H1 (cell line): ENCODE measurements around the gene WASHC4. TPM values are rescaled to one million over a fixed set of nuclear protein-coding genes. Genes with fewer than 3 reads are reported as not detected.
"Not testable (repeated sequence)": the region's sequence is repeated elsewhere in the genome, so short reads cannot be mapped to it uniquely, and the experiment has no call there.

Experiments used
- CTCF ChIA-PET: fragments of 300-600 bp; sonication (Branson Sonifier 250); formaldehyde crosslinking; loops from one replicate; lab custom pipeline; 2021; ENCODE audit not compliant: partially characterized antibody; lab: Charles Lee
- POLR2A ChIA-PET: fragments of 300-600 bp; sonication (Branson Sonifier 250); formaldehyde crosslinking; loops from one replicate; lab custom pipeline; 2021; ENCODE audit warnings: inconsistent platforms; ENCODE audit not compliant: partially characterized antibody; lab: Charles Lee
- DNase-seq, 2 experiments: peaks; one replicate each; pipeline versions ENCODE4 v3.0.0 to v3.0.0-alpha.2; 2010 to 2022; ENCODE audit warnings: low spot score in 2 of 2, low read depth in 1 of 2, mixed read lengths in 1 of 2
- FAIRE-seq: peaks from 2 replicates; lab custom pipeline; 2011; peaks lifted over from hg19 to GRCh38; lab: Jason Lieb, UNC
- H2AFZ ChIP-seq: 2 replicates; pipeline ENCODE4 v1.8.1; 2012; ENCODE audit warnings: low read length, inconsistent platforms
- H2AK5ac ChIP-seq: 2 replicates; pipeline ENCODE4 v1.6.1; 2013; ENCODE audit warnings: low read depth, low read length
- H2BK120ac ChIP-seq: replicated peaks from 2 replicates; pipeline ENCODE3; 2013; ENCODE audit warnings: low read depth, low read length, inconsistent platforms
- H2BK12ac ChIP-seq: 2 replicates; pipeline ENCODE4 v1.6.1; 2013; ENCODE audit warnings: low read depth, low read length
- H2BK15ac ChIP-seq: 2 replicates; pipeline ENCODE4 v1.6.1; 2013; ENCODE audit warnings: low read length
- H2BK20ac ChIP-seq: 2 replicates; pipeline ENCODE4 v1.6.1; 2013; ENCODE audit warnings: low read length
- H2BK5ac ChIP-seq: 2 replicates; pipeline ENCODE4 v1.6.1; 2013; ENCODE audit warnings: low read depth, low read length
- H3K14ac ChIP-seq: 2 replicates; pipeline ENCODE4 v1.6.1; 2013; ENCODE audit warnings: inconsistent platforms; ENCODE audit not compliant: insufficient read length
- H3K18ac ChIP-seq: 2 replicates; pipeline ENCODE4 v1.6.1; 2013; ENCODE audit warnings: low read length; ENCODE audit errors: extremely low read depth
- H3K23ac ChIP-seq: 2 replicates; pipeline ENCODE4 v1.6.1; 2013; ENCODE audit warnings: inconsistent platforms; ENCODE audit not compliant: insufficient read length
- H3K23me2 ChIP-seq: 2 replicates; pipeline ENCODE4 v1.6.1; 2013; ENCODE audit warnings: low read depth, low read length
- H3K27ac ChIP-seq: 2 replicates; pipeline ENCODE4 v1.6.1; 2011; ENCODE audit warnings: low read depth, low read length, inconsistent platforms
- H3K27me3 ChIP-seq, 4 experiments: replicated peaks in 1 of 4; 1 replicate in 1 of 4; 2 replicates in 3 of 4; pipeline versions ENCODE4 v1.6.1 to v1.8.1; 2011 to 2013; ENCODE audit warnings: low read length in 3 of 4, mild to moderate bottlenecking in 3 of 4, inconsistent platforms in 2 of 4, mixed read lengths in 2 of 4, moderate library complexity in 1 of 4; ENCODE audit not compliant: control insufficient read depth in 3 of 4, insufficient read depth in 3 of 4; ENCODE audit errors: extremely low read depth in 1 of 4
- H3K36me3 ChIP-seq, 4 experiments: 2 replicates each; pipeline versions ENCODE4 v1.6.1 to v1.8.1; 2011 to 2013; ENCODE audit warnings: mild to moderate bottlenecking in 4 of 4, low read length in 3 of 4, moderate library complexity in 2 of 4, control low read depth in 1 of 4, inconsistent platforms in 1 of 4; ENCODE audit not compliant: insufficient read depth in 4 of 4, control insufficient read depth in 2 of 4
- H3K4ac ChIP-seq: replicated peaks from 2 replicates; pipeline ENCODE3; 2013; ENCODE audit warnings: low read length, low read depth, mixed read lengths, inconsistent platforms; ENCODE audit not compliant: insufficient read length
- H3K4me1 ChIP-seq, 4 experiments: replicated peaks in 1 of 4; 1 replicate in 1 of 4; 2 replicates in 3 of 4; pipeline versions ENCODE4 v1.6.1 to v1.8.1; 2011 to 2013; ENCODE audit warnings: low read length in 3 of 4, inconsistent platforms in 2 of 4, mixed read lengths in 1 of 4; ENCODE audit not compliant: insufficient read depth in 4 of 4, control insufficient read depth in 3 of 4
- H3K4me2 ChIP-seq, 2 experiments: 2 replicates each; pipeline versions ENCODE4 v1.6.1 to v1.8.1; 2011 to 2013; ENCODE audit warnings: low read depth in 2 of 2, low read length in 2 of 2, control low read depth in 1 of 2, inconsistent platforms in 1 of 2, mild to moderate bottlenecking in 1 of 2; ENCODE audit not compliant: insufficient read depth in 1 of 2
- H3K4me3 ChIP-seq, 4 experiments: fragments of 200-600, 300-600 bp in 1 of 4; sonication (generic), shearing (Covaris generic), sonication (Bioruptor Twin) in 1 of 4; 2 replicates each; pipeline versions ENCODE4 v1.5.1 to v1.8.1; 2011 to 2016; ENCODE audit warnings: low read length in 4 of 4, low read depth in 3 of 4, control low read depth in 2 of 4, inconsistent platforms in 2 of 4, mild to moderate bottlenecking in 2 of 4, mixed read lengths in 1 of 4, moderate library complexity in 1 of 4; ENCODE audit not compliant: insufficient read depth in 2 of 4; ENCODE audit errors: extremely low read depth in 1 of 4
- H3K56ac ChIP-seq: replicated peaks from 2 replicates; pipeline ENCODE3; 2013; ENCODE audit warnings: low read depth, mild to moderate bottlenecking, mixed read lengths, low read length, inconsistent platforms; ENCODE audit not compliant: insufficient read length
- H3K79me1 ChIP-seq: 2 replicates; pipeline ENCODE4 v1.6.1; 2013; ENCODE audit warnings: low read depth, low read length, control low read depth
- H3K79me2 ChIP-seq, 2 experiments: 2 replicates each; pipeline versions ENCODE4 v1.6.1 to v1.8.1; 2012 to 2013; ENCODE audit warnings: low read length in 2 of 2, mild to moderate bottlenecking in 2 of 2, inconsistent platforms in 1 of 2; ENCODE audit not compliant: insufficient read depth in 2 of 2, control insufficient read depth in 1 of 2
- H3K9ac ChIP-seq, 4 experiments: replicated peaks in 1 of 4; 1 replicate in 1 of 4; 2 replicates in 3 of 4; pipeline versions ENCODE4 v1.6.1 to v1.8.1; 2011 to 2013; ENCODE audit warnings: low read depth in 3 of 4, low read length in 3 of 4, control low read depth in 2 of 4, mild to moderate bottlenecking in 2 of 4, moderate library complexity in 2 of 4, inconsistent platforms in 1 of 4; ENCODE audit errors: extremely low read depth in 1 of 4
- H3K9me3 ChIP-seq, 2 experiments: 2 replicates each; pipeline versions ENCODE4 v1.6.1 to v1.8.1; 2012 to 2013; ENCODE audit warnings: mild to moderate bottlenecking in 2 of 2, moderate library complexity in 2 of 2, control low read depth in 1 of 2, inconsistent platforms in 1 of 2, low read depth in 1 of 2, low read length in 1 of 2, mixed read lengths in 1 of 2; ENCODE audit not compliant: insufficient read depth in 2 of 2
- H4K20me1 ChIP-seq, 2 experiments: replicated peaks in 1 of 2; 2 replicates each; pipeline versions ENCODE3 to v1.8.1; 2011 to 2013; ENCODE audit warnings: inconsistent platforms in 2 of 2, low read length in 2 of 2, mild to moderate bottlenecking in 1 of 2; ENCODE audit not compliant: insufficient read depth in 2 of 2, control insufficient read depth in 1 of 2
- H4K5ac ChIP-seq: 2 replicates; pipeline ENCODE4 v1.6.1; 2013; ENCODE audit warnings: low read length, low read depth, mixed read lengths, inconsistent platforms; ENCODE audit not compliant: insufficient read length
- H4K8ac ChIP-seq: 2 replicates; pipeline ENCODE4 v1.8.0; 2013; ENCODE audit warnings: mild to moderate bottlenecking, moderate library complexity, low read length, inconsistent platforms; ENCODE audit not compliant: insufficient read depth; ENCODE audit errors: extremely low read depth
- H4K91ac ChIP-seq: replicated peaks from 2 replicates; pipeline ENCODE3; 2013; ENCODE audit warnings: low read length, mixed read lengths, inconsistent platforms; ENCODE audit not compliant: insufficient read length
- WGBS, 2 experiments: shearing (Covaris generic) in 1 of 2; methylation state at CpG; one replicate each; pipeline versions ENCODE4 v1.1.6 to v1.1.7; 2013 to 2015; ENCODE audit warnings: low lambda C conversion rate in 2 of 2, mixed read lengths in 2 of 2, inconsistent platforms in 1 of 2, low coverage in 1 of 2, missing lambda C conversion rate in 1 of 2; ENCODE audit not compliant: insufficient replicate concordance in 2 of 2, insufficient coverage in 1 of 2, insufficient read length in 1 of 2; ENCODE audit errors: extremely low coverage in 1 of 2, missing lambda C conversion rate in 1 of 2; 5-methylcytosine and 5-hydroxymethylcytosine counted together
- polyA plus RNA-seq, 7 experiments: library from polyadenylated mRNA; depleted of rRNA in 3 of 7; stranded (reverse) in 5 of 7; unstranded in 2 of 7; fragments of >200 nt in 5 of 7; fragments of 200-250 nt in 2 of 7; gene quantifications; 1 replicate in 5 of 7; 2 replicates in 1 of 7; 4 replicates in 1 of 7; pipeline versions ENCODE4 v1.2.1 to v1.2.3, GENCODE V29; 2011 to 2013; ENCODE audit warnings: missing spikeins in 2 of 7, mixed read lengths in 2 of 7
- total RNA-seq: library from RNA; stranded (reverse); fragmentation: NEBNext Ultra II Directional; extraction: Animal tissue kit (Norgen Biotek cat#: 25700); gene quantifications from 2 replicates; pipeline ENCODE4 v1.2.1, GENCODE V29; 2021

Gene WASHC4
- total and polyA plus RNA-seq, 2 of the 8 experiments (the other 6 are each of a cell fraction or from before 2014, with no cell fraction given), result 13.0 to 38.5 TPM

- H3K23ac ChIP-seq, H2BK20ac ChIP-seq, H2BK12ac ChIP-seq, H2BK120ac ChIP-seq, H4K5ac ChIP-seq, H2BK15ac ChIP-seq, FAIRE-seq, H3K9ac ChIP-seq, H4K20me1 ChIP-seq, H3K79me2 ChIP-seq, H3K18ac ChIP-seq, H3K56ac ChIP-seq, H3K27ac ChIP-seq, H2AK5ac ChIP-seq, CTCF ChIA-PET, H3K9me3 ChIP-seq, H3K79me1 ChIP-seq, H3K14ac ChIP-seq, H3K4me3 ChIP-seq, H4K91ac ChIP-seq, H3K23me2 ChIP-seq, H3K4ac ChIP-seq, H4K8ac ChIP-seq, DNase-seq, H3K27me3 ChIP-seq, H3K4me2 ChIP-seq, H2AFZ ChIP-seq, H2BK5ac ChIP-seq, H3K4me1 ChIP-seq: not testable (repeated sequence)
- POLR2A ChIA-PET, result interaction anchor here (1.4 kb wide), 1 partner anchor 20 kb away, joined by 3 read pairs; no protein-coding TSS in a partner anchor
- peaks cover 2 to 25% (median 6%) of the 10 kb centered on the region in 4 experiments; a peak in 7 of 8 replicates for H3K36me3 ChIP-seq
- 93% methylated on average over 5 of the region's 5 CpGs; no CpG with 5 or more reads in 1 of the 2 experiments for WGBS, 2 experiments
Observed at GRCh38 chr12:105183976-105184375, 76.4 kb downstream of the WASHC4 start.
